RWPE1 (cell line): ENCODE data around the gene SNRPD2.

Experiments
- CTCF ChIA-PET: fragments of 350-600 bp; sonication (Branson Sonifier 250); formaldehyde crosslinking; extraction: SDS; loops from one replicate; lab custom pipeline; 2021; lab: Yijun Ruan, JAX
- POLR2A ChIA-PET: fragments of 400-600 bp; formaldehyde crosslinking; extraction: SDS; loops from one replicate; lab custom pipeline; 2020; ENCODE audit warnings: antibody characterized with exemption; ENCODE audit not compliant: low non-redundant PET; lab: Yijun Ruan, JAX
- DNase-seq: peaks from one replicate; pipeline ENCODE4 v3.0.0; 2012; ENCODE audit warnings: low spot score
- H3K27ac ChIP-seq: fragments of 450-650 bp; 2 replicates; pipeline ENCODE4 v1.5.1; 2017
- TF ChIP-seq, protein P1 (sequence below): fragments of 450-650 bp; conservative IDR thresholded peaks from 2 replicates; pipeline ENCODE4 v1.5.1; 2017; ENCODE audit warnings: low read depth, mild to moderate bottlenecking

SNRPD2 gene

DNA sequence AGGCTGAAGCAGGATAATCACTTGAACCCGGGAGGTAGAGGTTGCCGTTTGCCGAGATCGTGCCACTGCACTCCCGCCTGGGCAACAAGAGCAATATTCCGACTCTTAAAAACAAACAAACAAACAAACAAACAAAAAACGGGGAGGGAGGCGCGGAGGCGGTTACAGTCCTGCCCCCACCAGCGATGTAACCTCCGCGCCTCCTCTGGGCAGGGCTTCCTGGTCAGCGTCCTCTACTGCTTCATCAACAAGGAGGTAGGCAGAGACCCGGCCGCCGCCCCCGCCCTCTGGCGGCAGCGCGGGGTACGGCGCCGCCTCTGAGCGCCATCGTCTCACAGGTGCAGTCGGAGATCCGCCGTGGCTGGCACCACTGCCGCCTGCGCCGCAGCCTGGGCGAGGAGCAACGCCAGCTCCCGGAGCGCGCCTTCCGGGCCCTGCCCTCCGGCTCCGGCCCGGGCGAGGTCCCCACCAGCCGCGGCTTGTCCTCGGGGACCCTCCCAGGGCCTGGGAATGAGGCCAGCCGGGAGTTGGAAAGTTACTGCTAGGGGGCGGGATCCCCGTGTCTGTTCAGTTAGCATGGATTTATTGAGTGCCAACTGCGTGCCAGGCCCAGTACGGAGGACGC, 10.2 kb downstream of the SNRPD2 start:
- POLR2A ChIA-PET = interaction anchor here (0.7 kb wide), 1 partner anchor 9 kb away, joined by 8 read pairs; no protein-coding TSS in a partner anchor
- H3K27ac ChIP-seq = peak overlapping the region; percentile 97
- DNase-seq = peak; percentile 82
- CTCF ChIA-PET = interaction anchor here (0.5 to 1.2 kb wide), 9 partner anchors 9 to 958 kb away, joined by 3 to 8 read pairs (median 3); no protein-coding TSS in a partner anchor
- TF ChIP-seq, protein P1, sequence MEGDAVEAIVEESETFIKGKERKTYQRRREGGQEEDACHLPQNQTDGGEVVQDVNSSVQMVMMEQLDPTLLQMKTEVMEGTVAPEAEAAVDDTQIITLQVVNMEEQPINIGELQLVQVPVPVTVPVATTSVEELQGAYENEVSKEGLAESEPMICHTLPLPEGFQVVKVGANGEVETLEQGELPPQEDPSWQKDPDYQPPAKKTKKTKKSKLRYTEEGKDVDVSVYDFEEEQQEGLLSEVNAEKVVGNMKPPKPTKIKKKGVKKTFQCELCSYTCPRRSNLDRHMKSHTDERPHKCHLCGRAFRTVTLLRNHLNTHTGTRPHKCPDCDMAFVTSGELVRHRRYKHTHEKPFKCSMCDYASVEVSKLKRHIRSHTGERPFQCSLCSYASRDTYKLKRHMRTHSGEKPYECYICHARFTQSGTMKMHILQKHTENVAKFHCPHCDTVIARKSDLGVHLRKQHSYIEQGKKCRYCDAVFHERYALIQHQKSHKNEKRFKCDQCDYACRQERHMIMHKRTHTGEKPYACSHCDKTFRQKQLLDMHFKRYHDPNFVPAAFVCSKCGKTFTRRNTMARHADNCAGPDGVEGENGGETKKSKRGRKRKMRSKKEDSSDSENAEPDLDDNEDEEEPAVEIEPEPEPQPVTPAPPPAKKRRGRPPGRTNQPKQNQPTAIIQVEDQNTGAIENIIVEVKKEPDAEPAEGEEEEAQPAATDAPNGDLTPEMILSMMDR = peak; percentile 98

DNA sequence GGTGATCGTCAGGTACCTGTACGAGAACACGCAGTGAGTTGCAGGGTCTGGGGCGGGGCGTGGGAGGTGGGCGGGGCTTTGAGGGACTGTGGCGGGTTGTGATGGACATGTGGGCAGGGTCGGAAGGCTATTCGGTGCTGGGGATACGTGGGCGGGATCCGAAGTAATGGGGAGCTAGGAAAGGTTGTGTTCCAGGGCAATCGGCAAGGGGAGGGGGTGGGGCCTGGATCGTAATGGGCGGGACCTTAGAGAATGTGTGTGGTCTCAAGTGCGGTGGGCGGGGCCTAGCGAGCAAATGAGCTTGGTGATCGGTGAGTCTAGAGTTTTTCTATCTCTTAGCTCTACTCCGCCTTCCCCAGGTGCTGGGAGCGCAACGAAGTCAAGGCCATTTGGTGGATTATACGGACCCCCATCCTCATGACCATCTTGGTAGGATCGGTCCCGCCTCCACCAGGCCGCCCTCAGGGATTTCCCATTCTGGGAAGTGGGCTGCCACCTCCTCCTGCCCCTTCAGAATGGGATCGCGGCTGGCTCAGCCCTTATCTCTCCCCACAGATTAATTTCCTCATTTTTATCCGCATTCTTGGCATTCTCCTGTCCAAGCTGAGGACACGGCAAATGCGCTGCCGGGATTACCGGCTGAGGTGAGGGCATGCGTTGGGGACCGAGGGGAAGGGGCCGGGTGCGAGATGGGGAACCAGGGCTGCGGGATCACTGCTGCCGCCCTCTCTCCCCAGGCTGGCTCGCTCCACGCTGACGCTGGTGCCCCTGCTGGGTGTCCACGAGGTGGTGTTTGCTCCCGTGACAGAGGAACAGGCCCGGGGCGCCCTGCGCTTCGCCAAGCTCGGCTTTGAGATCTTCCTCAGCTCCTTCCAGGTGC, 14.2 kb downstream of the SNRPD2 start:
- ChIA-PET CTCF (interaction anchor here (0.5 to 1.1 kb wide), 4 partner anchors 15 to 803 kb away, joined by 3 to 5 read pairs (median 4); partner anchors contain the start of gene QPCTL), POLR2A (interaction anchor here (1.0 kb wide), 1 partner anchor 15 kb away, joined by 3 read pairs; the partner anchor contains the start of gene QPCTL)
- peak; percentile 87 for DNase-seq
- peak overlapping the region; percentile 52 for H3K27ac ChIP-seq
- TF ChIP-seq, protein P1 = peak; percentile 41

DNA sequence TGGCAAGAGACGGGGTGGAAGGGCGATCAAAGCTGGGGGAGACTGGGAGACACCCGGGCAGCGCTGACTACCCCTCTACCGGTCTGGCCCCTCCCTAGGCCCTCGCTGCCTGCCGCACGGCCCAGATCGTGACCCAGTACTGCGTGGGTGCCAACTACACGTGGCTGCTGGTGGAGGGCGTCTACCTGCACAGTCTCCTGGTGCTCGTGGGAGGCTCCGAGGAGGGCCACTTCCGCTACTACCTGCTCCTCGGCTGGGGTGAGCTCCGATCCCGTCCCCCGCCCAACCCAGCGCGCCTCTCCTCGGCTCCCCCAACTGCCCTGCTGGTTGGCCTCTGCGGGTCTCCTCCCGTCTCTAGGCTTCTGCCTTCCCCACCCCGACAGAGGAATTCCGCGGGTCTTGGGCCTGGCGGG, 14.9 kb downstream of the SNRPD2 start:
- ChIA-PET CTCF (interaction anchor here (0.5 to 1.1 kb wide), 3 partner anchors 16 to 804 kb away, joined by 3 to 5 read pairs (median 4); partner anchors contain the start of gene QPCTL), POLR2A (interaction anchor here (1.0 kb wide), 1 partner anchor 15 kb away, joined by 3 read pairs; the partner anchor contains the start of gene QPCTL)
- H3K27ac ChIP-seq = peak overlapping the region; percentile 52
- no peak for DNase-seq
- TF ChIP-seq, protein P1 = no peak

DNA sequence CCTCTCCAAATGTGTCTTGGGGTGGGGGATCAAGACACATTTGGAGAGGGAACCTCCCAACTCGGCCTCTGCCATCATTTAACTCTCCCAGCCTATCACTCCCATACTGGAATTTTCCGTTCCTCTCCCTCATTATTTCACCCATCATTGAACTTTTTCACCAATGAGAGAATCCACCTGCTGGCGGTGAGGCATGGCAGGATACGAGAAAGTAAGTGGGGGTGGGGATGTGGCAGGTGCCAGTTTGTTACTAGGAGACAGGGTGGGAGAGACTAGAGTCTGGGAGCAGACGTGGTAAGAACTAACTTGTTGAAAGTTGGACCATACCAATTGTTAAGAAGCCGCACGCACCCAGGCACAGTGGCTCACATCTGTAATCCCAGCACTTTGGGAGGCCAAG, 16.8 kb downstream of the SNRPD2 start:
- POLR2A ChIA-PET = no interaction called here
- H3K27ac ChIP-seq = no peak overlapping the region
- CTCF ChIA-PET = interaction anchor here (0.7 kb wide), 1 partner anchor 65 kb away, joined by 3 read pairs; no protein-coding TSS in a partner anchor
- TF ChIP-seq, protein P1 = no peak
- no peak for DNase-seq

DNA sequence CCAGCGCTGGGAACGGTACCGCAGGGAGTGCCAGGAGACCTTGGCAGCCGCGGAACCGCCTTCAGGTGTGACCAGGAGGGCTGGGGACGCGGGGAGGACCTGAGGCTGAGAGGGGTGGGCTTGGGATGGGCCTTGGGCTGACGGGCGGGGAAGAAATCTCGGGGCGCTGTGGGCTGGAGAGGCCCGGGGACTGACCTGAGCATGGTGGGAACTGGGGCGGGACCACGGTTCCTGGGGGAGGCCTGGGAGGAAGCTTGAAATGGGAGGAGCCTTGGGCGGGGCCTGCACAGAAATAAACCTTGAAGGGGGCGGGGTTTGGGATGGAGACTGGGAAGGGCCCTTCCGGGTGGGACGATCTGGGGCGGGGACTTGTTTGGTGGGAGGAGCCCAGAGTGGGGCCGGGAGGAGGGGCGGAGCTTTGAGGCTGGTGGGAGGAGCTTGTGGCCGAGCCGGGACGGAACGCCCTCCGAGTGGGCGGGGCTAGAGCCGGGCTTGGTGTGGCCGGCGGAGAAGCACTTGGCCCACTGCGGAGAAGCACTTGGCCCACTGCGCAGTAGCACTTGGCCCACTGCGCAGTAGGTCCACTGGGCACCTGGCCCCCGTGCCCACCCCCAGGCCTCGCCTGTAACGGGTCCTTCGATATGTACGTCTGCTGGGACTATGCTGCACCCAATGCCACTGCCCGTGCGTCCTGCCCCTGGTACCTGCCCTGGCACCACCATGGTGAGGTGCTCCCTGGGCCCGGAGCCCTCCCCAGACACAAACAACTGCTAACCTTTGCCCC, 20.9 kb downstream of the SNRPD2 start:
- DNase-seq = peak; percentile 93
- ChIA-PET CTCF (interaction anchor here (0.7 to 1.5 kb wide), 3 partner anchors 11 to 142 kb away, joined by 3 read pairs; no protein-coding TSS in a partner anchor), POLR2A (interaction anchor here (0.6 kb wide), 1 partner anchor 232 kb away, joined by 6 read pairs; the partner anchor contains the start of gene MYPOP)
- peak overlapping the region; percentile 15 for H3K27ac ChIP-seq
- TF ChIP-seq, protein P1 = no peak
